COLO668 (cell line): ENCODE measurements around the gene RIF1.
A peak's percentile ranks its signal among the peaks of the same experiment; 100 is the strongest.

ENCODE experiments used
- DNase-seq: peaks from one replicate; lab custom pipeline; 2025; ENCODE audit not compliant: unreplicated experiment; lab: John Stamatoyannopoulos, UW

Gene RIF1

GRCh38 chr2:151409601-151410484, at the start of gene RIF1:
TSS of gene RIF1 (plus strand) at chr2:151409902. CDS start at chr2:151410424, 522 bp downstream.
- peak; percentile 96 for DNase-seq

- no peak for DNase-seq
These were observed 47.9 kb upstream of the RIF1 start for GRCh38 chr2:151361674-151362370.

GRCh38 chr2:151363709-151364108, 46.0 kb upstream of the RIF1 start:
- DNase-seq = no peak

- DNase-seq = no peak
These were observed 42.1 kb upstream of the RIF1 start for GRCh38 chr2:151367571-151367970.

- DNase-seq = no peak
These were observed 35.3 kb upstream of the RIF1 start for GRCh38 chr2:151374436-151374835.

GRCh38 chr2:151379169-151379568, 30.5 kb upstream of the RIF1 start:
- no peak for DNase-seq

GRCh38 chr2:151380580-151381235, 29.0 kb upstream of the RIF1 start:
- DNase-seq = no peak

- no peak for DNase-seq
These were observed 28.4 kb upstream of the RIF1 start for GRCh38 chr2:151381266-151381665.

GRCh38 chr2:151388011-151388410, 21.7 kb upstream of the RIF1 start:
- DNase-seq = no peak

GRCh38 chr2:151391436-151391835, 18.3 kb upstream of the RIF1 start:
- no peak for DNase-seq

- no peak for DNase-seq
These were observed 15.2 kb upstream of the RIF1 start for GRCh38 chr2:151394509-151394908.

GRCh38 chr2:151395509-151396374, 14.0 kb upstream of the RIF1 start:
- no peak for DNase-seq

GRCh38 chr2:151399981-151400380, 9.7 kb upstream of the RIF1 start:
- DNase-seq = no peak

- DNase-seq = no peak
These were observed 8.6 kb upstream of the RIF1 start for GRCh38 chr2:151401149-151401548.

- DNase-seq = no peak
These were observed 5.8 kb upstream of the RIF1 start for GRCh38 chr2:151403914-151404313.

GRCh38 chr2:151405376-151405775, 4.3 kb upstream of the RIF1 start:
- no peak for DNase-seq

GRCh38 chr2:151407281-151407680, 2.4 kb upstream of the RIF1 start:
- DNase-seq = no peak

- no peak for DNase-seq
These were observed 708 bp upstream of the RIF1 start for GRCh38 chr2:151408788-151409600.

GRCh38 chr2:151410485-151410834, 758 bp downstream of the RIF1 start:
- peak; percentile 57 for DNase-seq

- no peak for DNase-seq
These were observed 7.9 kb downstream of the RIF1 start for GRCh38 chr2:151417650-151418049.
